Measurements from ENCODE around the gene TMEM54.

Gene TMEM54

GRCh38 chr1:32864375-32865019 is 36.7 kb downstream of the TMEM54 start:
- DNase-seq (ENCODE audit: low read depth in 1 of 2, low spot score in 1 of 2): no peak

DNA sequence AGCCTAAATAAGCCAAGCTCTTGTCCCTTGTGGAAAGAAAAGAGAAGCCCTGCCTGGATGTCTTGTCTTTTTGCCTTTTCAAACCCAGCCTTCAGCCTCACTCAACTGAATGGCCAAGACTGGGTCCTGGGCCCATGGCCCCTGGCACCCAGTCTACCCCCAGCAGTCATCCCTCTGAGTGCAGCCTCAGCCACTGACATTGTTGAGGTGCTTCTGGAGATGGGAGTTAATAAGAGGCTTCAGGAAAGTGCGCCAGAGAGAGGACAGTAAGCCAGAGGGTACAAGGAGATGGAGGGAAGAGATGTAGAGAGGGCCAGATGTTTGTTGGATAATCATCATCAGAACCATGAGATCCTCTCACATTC is 37.3 kb downstream of the TMEM54 start:
- DNase-seq (ENCODE audit: low read depth in 1 of 2, low spot score in 1 of 2): no peak

DNA sequence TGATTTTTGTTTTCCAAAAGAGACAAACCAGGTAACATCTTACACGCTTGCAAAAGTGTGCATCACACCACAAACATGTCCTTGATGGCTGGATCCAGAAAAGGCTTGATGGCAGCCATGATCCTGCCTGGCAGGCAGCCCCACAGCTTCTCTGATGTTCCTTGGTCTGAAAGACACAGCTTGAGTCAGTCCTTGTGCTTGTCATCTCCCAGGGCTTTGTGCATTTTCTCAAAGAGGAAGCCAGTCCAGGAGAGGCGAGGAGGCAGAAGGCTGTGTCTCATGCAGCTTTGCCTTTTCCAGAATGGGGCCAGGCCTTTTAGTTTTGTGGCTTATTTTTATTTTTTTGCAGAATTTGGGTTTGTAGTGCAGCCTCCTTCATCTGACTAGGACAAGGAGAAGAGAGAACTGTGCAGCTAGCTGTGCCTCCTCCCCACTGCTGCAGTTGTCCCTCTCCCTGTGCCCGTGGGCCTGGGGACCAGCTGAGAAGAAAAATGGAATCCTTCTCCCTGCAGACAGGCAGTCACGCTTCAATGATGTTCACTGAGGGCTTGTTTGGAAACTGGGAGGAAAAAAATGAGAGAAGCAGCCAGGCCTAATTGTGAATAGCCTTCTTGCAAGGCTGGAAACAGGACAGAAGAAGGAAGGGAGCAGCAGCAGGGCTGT is 37.8 kb downstream of the TMEM54 start:
- DNase-seq (ENCODE audit: low read depth in 1 of 2, low spot score in 1 of 2): no peak

DNA sequence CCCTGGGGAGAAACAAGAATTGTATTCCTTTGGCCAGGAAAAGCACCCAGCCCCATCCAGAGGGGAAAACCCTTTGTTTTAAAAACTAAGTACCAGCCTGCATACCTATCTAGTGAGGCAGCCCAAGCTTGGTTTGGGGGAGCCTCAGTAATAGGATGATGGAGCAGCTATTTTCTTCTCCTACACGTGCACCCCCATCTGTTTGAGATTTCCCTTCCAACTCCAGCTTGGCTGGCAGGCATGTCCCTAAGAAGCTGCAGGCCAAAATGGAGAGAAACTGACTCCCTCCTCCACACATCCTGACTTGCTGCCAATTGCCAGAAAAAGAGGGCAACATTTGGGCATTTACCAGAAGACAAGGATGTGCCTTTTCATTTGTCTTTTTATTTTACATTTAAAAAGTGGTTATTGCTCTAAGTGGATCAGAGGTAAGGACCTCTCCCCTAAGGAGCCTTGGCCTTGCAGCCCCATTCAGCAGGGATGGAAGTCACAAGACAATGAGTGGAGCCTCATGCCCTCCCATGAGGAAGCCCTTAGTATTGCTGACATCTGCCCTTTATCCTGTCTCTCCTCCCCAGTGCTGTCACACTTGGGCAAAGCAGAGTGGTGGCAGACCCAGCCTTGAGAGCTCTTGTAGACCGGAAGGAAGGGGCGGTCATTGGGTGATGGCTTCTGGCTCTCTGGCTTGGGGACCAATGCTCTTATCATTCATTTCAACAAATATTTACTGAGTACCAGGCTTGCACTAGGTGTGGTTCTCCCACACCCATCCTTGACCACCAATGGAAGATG is 39.1 kb downstream of the TMEM54 start:
- DNase-seq (ENCODE audit: low read depth in 1 of 2, low spot score in 1 of 2): no peak

DNA sequence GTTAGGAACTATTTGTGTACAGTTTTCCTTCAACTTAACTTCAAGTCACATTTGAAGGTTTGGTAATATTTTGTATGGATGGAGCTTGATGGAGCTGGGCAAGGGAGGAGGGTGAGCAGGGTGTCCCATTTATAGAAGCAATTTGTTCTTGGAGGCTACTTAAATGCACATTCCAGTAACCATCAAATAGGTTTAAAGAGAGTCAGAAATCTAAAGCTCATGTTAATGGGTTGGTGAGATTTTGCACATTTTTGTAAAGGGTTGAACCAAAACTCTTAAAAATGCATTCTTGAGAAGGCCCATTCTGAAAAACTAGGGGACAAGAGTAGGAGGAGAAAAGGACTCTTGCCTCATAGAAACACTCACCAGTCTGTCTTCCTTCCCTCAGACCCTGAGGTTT is 40.6 kb downstream of the TMEM54 start:
- DNase-seq (ENCODE audit: low read depth in 1 of 2, low spot score in 1 of 2): no peak

GRCh38 chr1:32859915-32860314 is 41.3 kb downstream of the TMEM54 start:
- no peak for DNase-seq (ENCODE audit: low read depth in 1 of 2, low spot score in 1 of 2)

- DNase-seq (ENCODE audit: low read depth in 1 of 2, low spot score in 1 of 2): no peak
Measured at GRCh38 chr1:32858791-32859190, 42.4 kb downstream of the TMEM54 start.

DNA sequence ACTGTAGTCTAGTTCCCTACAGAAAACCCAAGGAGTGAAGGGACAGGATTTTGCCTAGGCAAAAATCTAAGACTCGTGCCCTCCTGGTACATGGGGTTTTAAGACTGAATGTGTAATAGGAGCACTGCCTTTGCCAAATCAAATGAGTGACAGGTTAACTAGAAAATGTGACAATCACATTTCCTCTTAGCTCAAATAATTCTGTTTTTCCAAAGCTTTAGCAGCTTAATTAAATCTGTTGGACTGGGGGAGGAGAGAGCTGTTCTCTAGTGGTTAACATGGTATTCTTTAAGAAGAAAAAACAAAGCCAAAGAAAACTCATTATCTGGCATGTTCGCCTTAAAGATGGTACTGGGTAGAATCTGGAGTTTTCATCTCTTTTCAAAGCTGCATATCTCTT is 43.1 kb downstream of the TMEM54 start:
- no peak for DNase-seq (ENCODE audit: low read depth in 1 of 2, low spot score in 1 of 2)

GRCh38 chr1:32855861-32856617 is 45.1 kb downstream of the TMEM54 start:
- DNase-seq (ENCODE audit: low read depth in 1 of 2, low spot score in 1 of 2): no peak

DNA sequence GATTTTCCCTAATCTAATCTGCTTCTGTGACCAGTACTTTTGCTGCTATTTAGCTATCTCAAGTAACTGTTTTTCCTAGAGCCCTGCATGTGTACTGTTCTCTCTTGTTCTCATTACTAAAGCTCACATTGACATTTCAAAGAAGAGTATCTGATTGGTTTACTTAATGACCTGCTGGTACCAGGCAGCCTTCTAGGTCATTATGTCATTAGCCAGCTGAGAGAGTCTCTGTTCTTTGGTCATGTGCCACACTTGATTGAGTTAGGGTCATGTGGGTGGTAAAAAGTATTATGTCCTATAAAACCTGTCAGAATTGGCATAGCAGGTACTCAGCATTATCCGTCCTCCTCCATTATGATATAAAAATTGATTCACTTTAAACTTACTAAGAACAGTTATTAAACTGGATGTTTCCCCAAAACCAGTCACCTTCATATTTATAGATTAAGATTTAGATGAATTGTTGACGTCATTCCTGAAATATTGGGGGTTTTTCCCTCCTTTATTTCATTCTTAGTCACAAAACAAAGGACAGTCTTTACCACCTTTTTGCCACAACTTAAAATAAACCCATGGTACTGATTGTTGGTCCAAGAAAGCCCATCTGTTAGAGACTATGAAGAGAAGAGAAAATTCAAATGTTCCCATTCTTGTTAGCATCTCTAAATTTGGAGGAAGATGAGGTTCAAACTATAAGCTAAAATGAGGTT is 52.7 kb downstream of the TMEM54 start:
- no peak for DNase-seq (ENCODE audit: low read depth in 1 of 2, low spot score in 1 of 2)

Data from stimulated activated CD4-positive, alpha-beta T cell treated with anti-CD3 and anti-CD28 coated beads, Interleukin-15, amount 100 ng/mL, for 1 hour (primary cell).